Fibroblast of lung (primary cell): ENCODE data around the gene NOP14. TPM values are rescaled to one million over a fixed set of nuclear protein-coding genes. Genes with fewer than 3 reads are reported as not detected.
A peak's percentile ranks its signal among the peaks of the same experiment; 100 is the strongest.

Source experiments
- DNase-seq, 2 donors: peaks; one replicate each; pipeline versions ENCODE4 v3.0.0 to v3.0.0-alpha.2; 2010; ENCODE audit warnings: low read depth in 2 of 2
- H2AFZ ChIP-seq: 2 replicates; pipeline ENCODE4 v1.5.1; 2012; ENCODE audit warnings: low read length, control low read depth, inconsistent platforms
- H3K27ac ChIP-seq: 2 replicates; pipeline ENCODE4 v1.5.1; 2011; ENCODE audit warnings: low read length, control low read depth; ENCODE audit not compliant: insufficient read depth
- H3K27me3 ChIP-seq: 2 replicates; pipeline ENCODE4 v1.5.1; 2011; ENCODE audit warnings: mild to moderate bottlenecking, low read length; ENCODE audit not compliant: control insufficient read depth, insufficient read depth
- H3K36me3 ChIP-seq: 2 replicates; pipeline ENCODE4 v1.5.1; 2011; ENCODE audit warnings: low read length; ENCODE audit not compliant: control insufficient read depth, insufficient read depth
- H3K4me1 ChIP-seq: 2 replicates; pipeline ENCODE4 v1.5.1; 2011; ENCODE audit warnings: low read length; ENCODE audit not compliant: control insufficient read depth, insufficient read depth; ENCODE audit errors: extremely low read depth
- H3K4me2 ChIP-seq: 2 replicates; pipeline ENCODE4 v1.5.1; 2011; ENCODE audit warnings: low read length, control low read depth; ENCODE audit not compliant: insufficient read depth; ENCODE audit errors: extremely low read depth
- H3K4me3 ChIP-seq, 4 experiments: fragments of 200-600 bp in 1 of 4; sonication (generic) in 1 of 4; replicated peaks in 1 of 4; 2 replicates each; pipeline ENCODE4 v1.5.1; 2011 to 2016; ENCODE audit warnings: low read length in 4 of 4, low read depth in 3 of 4, mild to moderate bottlenecking in 3 of 4, control low read depth in 2 of 4, inconsistent platforms in 1 of 4, mixed read lengths in 1 of 4; ENCODE audit not compliant: insufficient read depth in 1 of 4; ENCODE audit errors: control extremely low read depth in 1 of 4
- H3K79me2 ChIP-seq: 2 replicates; pipeline ENCODE4 v1.5.1; 2012; ENCODE audit warnings: mild to moderate bottlenecking, low read length, inconsistent platforms; ENCODE audit not compliant: control insufficient read depth, insufficient read depth
- H3K9ac ChIP-seq: 2 replicates; pipeline ENCODE4 v1.5.1; 2011; ENCODE audit warnings: mild to moderate bottlenecking, low read length, control low read depth; ENCODE audit not compliant: insufficient read depth
- H3K9me3 ChIP-seq: 2 replicates; pipeline ENCODE4 v1.5.1; 2012; ENCODE audit warnings: low read depth, low read length; ENCODE audit not compliant: control insufficient read depth, insufficient read depth
- H4K20me1 ChIP-seq: 2 replicates; pipeline ENCODE4 v1.5.1; 2011; ENCODE audit warnings: low read length; ENCODE audit not compliant: control insufficient read depth, insufficient read depth; ENCODE audit errors: extremely low read depth
- EZH2 ChIP-seq: IDR thresholded peaks from 2 replicates; pipeline ENCODE4 v1.5.1; 2012; ENCODE audit warnings: low read length, control low read depth, mild to moderate bottlenecking; ENCODE audit errors: missing control alignments
- polyA plus RNA-seq, 2 donors: library from polyadenylated mRNA; depleted of rRNA in 1 of 2; stranded (reverse) in 1 of 2; unstranded in 1 of 2; fragments of >200 nt; gene quantifications; 2 replicates each; pipeline ENCODE4 v1.2.1, GENCODE V29; 2011 to 2012; ENCODE audit warnings: missing spikeins in 1 of 2
- total RNA-seq: library from RNA; depleted of rRNA; stranded (reverse); fragments of >200 nt; gene quantifications from 2 replicates; pipeline ENCODE4 v1.2.1, GENCODE V29; 2014
- TF ChIP-seq, protein P1 (sequence below), 2 donors: IDR thresholded peaks in 1 of 2; conservative IDR thresholded peaks in 1 of 2; 1 replicate in 1 of 2; 2 replicates in 1 of 2; pipeline ENCODE4 v1.5.1; 2011 to 2012; ENCODE audit warnings: low read length in 2 of 2, control low read depth in 1 of 2, inconsistent platforms in 1 of 2, low read depth in 1 of 2, mild to moderate bottlenecking in 1 of 2

Gene NOP14
- total and polyA plus RNA-seq, 2 donors (not counting 1 experiment from before 2014, with no cell fraction given), result 13.1 to 16.7 TPM

- Histone ChIP-seq H3K4me2 (no peak overlapping the region), H3K36me3 (peaks cover 30% of the 10 kb centered on the region), H3K27ac (peak overlapping the region; percentile 20), H3K79me2 (no peaks in the 10 kb centered on the region), H3K9ac (no peak overlapping the region), H3K27me3 (no peaks in the 10 kb centered on the region), H3K4me1 (no peaks in the 10 kb centered on the region), H3K4me3 (no peak overlapping the region), H3K9me3 (no peaks in the 10 kb centered on the region), H4K20me1 (no peaks in the 10 kb centered on the region), H2AFZ (no peak overlapping the region)
- no peak for DNase-seq
- TF ChIP-seq, protein P1, sequence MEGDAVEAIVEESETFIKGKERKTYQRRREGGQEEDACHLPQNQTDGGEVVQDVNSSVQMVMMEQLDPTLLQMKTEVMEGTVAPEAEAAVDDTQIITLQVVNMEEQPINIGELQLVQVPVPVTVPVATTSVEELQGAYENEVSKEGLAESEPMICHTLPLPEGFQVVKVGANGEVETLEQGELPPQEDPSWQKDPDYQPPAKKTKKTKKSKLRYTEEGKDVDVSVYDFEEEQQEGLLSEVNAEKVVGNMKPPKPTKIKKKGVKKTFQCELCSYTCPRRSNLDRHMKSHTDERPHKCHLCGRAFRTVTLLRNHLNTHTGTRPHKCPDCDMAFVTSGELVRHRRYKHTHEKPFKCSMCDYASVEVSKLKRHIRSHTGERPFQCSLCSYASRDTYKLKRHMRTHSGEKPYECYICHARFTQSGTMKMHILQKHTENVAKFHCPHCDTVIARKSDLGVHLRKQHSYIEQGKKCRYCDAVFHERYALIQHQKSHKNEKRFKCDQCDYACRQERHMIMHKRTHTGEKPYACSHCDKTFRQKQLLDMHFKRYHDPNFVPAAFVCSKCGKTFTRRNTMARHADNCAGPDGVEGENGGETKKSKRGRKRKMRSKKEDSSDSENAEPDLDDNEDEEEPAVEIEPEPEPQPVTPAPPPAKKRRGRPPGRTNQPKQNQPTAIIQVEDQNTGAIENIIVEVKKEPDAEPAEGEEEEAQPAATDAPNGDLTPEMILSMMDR (conservative IDR thresholded peaks at IDR 0.05 in 1 of 2, IDR thresholded peaks at IDR 0.05 in 1 of 2; ENCODE audit: low read depth in 1 of 2, low read length in 2 of 2), result no peak
- TF ChIP-seq EZH2, result no peak
Measured at GRCh38 chr4:2949782-2950125, 13.5 kb downstream of the NOP14 start.

GRCh38 chr4:2948895-2949781 lies 14.1 kb downstream of the NOP14 start:
- no peak overlapping the region for H3K4me2 ChIP-seq
- no peak overlapping the region for H2AFZ ChIP-seq
- TF ChIP-seq EZH2, result no peak
- TF ChIP-seq, protein P1 (conservative IDR thresholded peaks at IDR 0.05 in 1 of 2, IDR thresholded peaks at IDR 0.05 in 1 of 2; ENCODE audit: low read depth in 1 of 2, low read length in 2 of 2), result peak; percentile 28 to 47
- peaks cover 30% of the 10 kb centered on the region for H3K36me3 ChIP-seq
- no peak overlapping the region for H3K27ac ChIP-seq
- no peaks in the 10 kb centered on the region for H3K9me3 ChIP-seq
- H3K4me1 ChIP-seq, result no peaks in the 10 kb centered on the region
- H4K20me1 ChIP-seq, result no peaks in the 10 kb centered on the region
- no peak overlapping the region for H3K4me3 ChIP-seq
- DNase-seq, result no peak
- no peaks in the 10 kb centered on the region for H3K27me3 ChIP-seq
- H3K79me2 ChIP-seq, result no peaks in the 10 kb centered on the region
- no peak overlapping the region for H3K9ac ChIP-seq

- no peak for DNase-seq
- H3K9me3 ChIP-seq, result no peaks in the 10 kb centered on the region
- H3K36me3 ChIP-seq, result peaks cover 37% of the 10 kb centered on the region
- no peaks in the 10 kb centered on the region for H3K79me2 ChIP-seq
- no peak overlapping the region for H2AFZ ChIP-seq
- no peaks in the 10 kb centered on the region for H3K27me3 ChIP-seq
- H3K27ac ChIP-seq, result no peak overlapping the region
- H4K20me1 ChIP-seq, result no peaks in the 10 kb centered on the region
- H3K4me3 ChIP-seq, result no peak overlapping the region
- TF ChIP-seq, protein P1 (conservative IDR thresholded peaks at IDR 0.05 in 1 of 2, IDR thresholded peaks at IDR 0.05 in 1 of 2; ENCODE audit: low read depth in 1 of 2, low read length in 2 of 2), result no peak
- no peak for TF ChIP-seq EZH2
- no peaks in the 10 kb centered on the region for H3K4me1 ChIP-seq
- H3K9ac ChIP-seq, result no peak overlapping the region
- no peak overlapping the region for H3K4me2 ChIP-seq
Measured at GRCh38 chr4:2947926-2948325, 15.3 kb downstream of the NOP14 start.
